ENCODE data around the gene NEDD1.
A peak's percentile ranks its signal among the peaks of the same experiment; 100 is the strongest.

The NEDD1 gene

GRCh38 chr12:96901175-96901574 lies 5.9 kb upstream of the NEDD1 start:
- no peak for DNase-seq (ENCODE audit: low read depth)

- DNase-seq (ENCODE audit: low read depth) = no peak
Measured at GRCh38 chr12:96902076-96902475, 5.0 kb upstream of the NEDD1 start.

GRCh38 chr12:96906498-96906848 lies 584 bp upstream of the NEDD1 start:
- DNase-seq (ENCODE audit: low read depth) = no peak

GRCh38 chr12:96907671-96908422 lies 790 bp downstream of the NEDD1 start:
- DNase-seq (ENCODE audit: low read depth) = no peak

- no peak for DNase-seq (ENCODE audit: low read depth)
Measured at GRCh38 chr12:96908423-96908675, 1.3 kb downstream of the NEDD1 start.

- no peak for DNase-seq (ENCODE audit: low read depth)
Measured at GRCh38 chr12:96912261-96912660, 5.2 kb downstream of the NEDD1 start.

- no peak for DNase-seq (ENCODE audit: low read depth)
Measured at GRCh38 chr12:96912943-96913342, 5.9 kb downstream of the NEDD1 start.

GRCh38 chr12:96919510-96920210 lies 12.6 kb downstream of the NEDD1 start:
- DNase-seq (ENCODE audit: low read depth) = no peak

GRCh38 chr12:96948782-96949181 lies 41.7 kb downstream of the NEDD1 start:
- DNase-seq (ENCODE audit: low read depth) = no peak

GRCh38 chr12:96979532-96979931 lies 72.5 kb downstream of the NEDD1 start:
- DNase-seq (ENCODE audit: low read depth) = no peak

- no peak for DNase-seq (ENCODE audit: low read depth)
Measured at GRCh38 chr12:96980991-96981414, 73.9 kb downstream of the NEDD1 start.

GRCh38 chr12:96981911-96982310 lies 74.9 kb downstream of the NEDD1 start:
- no peak for DNase-seq (ENCODE audit: low read depth)

GRCh38 chr12:96982671-96983070 lies 75.6 kb downstream of the NEDD1 start:
- DNase-seq (ENCODE audit: low read depth) = no peak

GRCh38 chr12:96985515-96986362 lies 78.7 kb downstream of the NEDD1 start:
- peak; percentile 15 for DNase-seq (ENCODE audit: low read depth)

GRCh38 chr12:96986883-96987523 lies 79.9 kb downstream of the NEDD1 start:
- no peak for DNase-seq (ENCODE audit: low read depth)

GRCh38 chr12:96988919-96989318 lies 81.9 kb downstream of the NEDD1 start:
- no peak for DNase-seq (ENCODE audit: low read depth)

- DNase-seq (ENCODE audit: low read depth) = no peak
Measured at GRCh38 chr12:96989916-96990315, 82.9 kb downstream of the NEDD1 start.

- no peak for DNase-seq (ENCODE audit: low read depth)
Measured at GRCh38 chr12:96994900-96995299, 87.8 kb downstream of the NEDD1 start.

GRCh38 chr12:96995861-96996260 lies 88.8 kb downstream of the NEDD1 start:
- no peak for DNase-seq (ENCODE audit: low read depth)

- no peak for DNase-seq (ENCODE audit: low read depth)
Measured at GRCh38 chr12:96997797-96998484, 90.9 kb downstream of the NEDD1 start.

GRCh38 chr12:97003276-97003675 lies 96.2 kb downstream of the NEDD1 start:
- DNase-seq (ENCODE audit: low read depth) = no peak
